HG03108 (cell line): ENCODE measurements around the gene PBX2.
A peak's percentile ranks its signal among the peaks of the same experiment; 100 is the strongest.

Source experiments
- ATAC-seq: cut with Tn5 transposase; IDR thresholded peaks from one replicate; pipeline ENCODE4 v1.9.1; 2021; ENCODE audit warnings: moderate library complexity; ENCODE audit not compliant: unreplicated experiment

PBX2 gene

DNA sequence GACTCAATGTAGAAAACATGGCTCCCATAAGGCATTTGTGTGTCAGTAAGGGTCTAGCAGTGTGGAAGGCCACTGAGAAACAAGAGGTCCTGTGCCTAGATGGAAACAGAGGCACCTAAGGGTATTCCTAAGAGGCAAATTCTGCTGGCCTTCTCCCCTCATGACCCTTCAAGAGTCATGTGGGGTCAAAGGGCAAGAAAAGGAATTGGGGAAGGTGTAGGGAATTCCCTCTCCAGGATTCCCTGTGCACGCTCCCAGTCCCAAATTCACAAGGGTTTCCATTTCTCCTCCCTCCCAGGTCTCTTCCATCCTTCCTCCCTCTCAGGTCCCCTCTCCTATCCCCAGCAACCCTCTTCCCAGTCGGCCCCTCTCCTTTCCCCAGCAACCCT lies 14.7 kb downstream of the PBX2 start:
- no peak for ATAC-seq

- ATAC-seq, result no peak
Observed at GRCh38 chr6:32174416-32174815, 15.6 kb downstream of the PBX2 start.

GRCh38 chr6:32173051-32173727 lies 16.8 kb downstream of the PBX2 start:
- ATAC-seq, result no peak

DNA sequence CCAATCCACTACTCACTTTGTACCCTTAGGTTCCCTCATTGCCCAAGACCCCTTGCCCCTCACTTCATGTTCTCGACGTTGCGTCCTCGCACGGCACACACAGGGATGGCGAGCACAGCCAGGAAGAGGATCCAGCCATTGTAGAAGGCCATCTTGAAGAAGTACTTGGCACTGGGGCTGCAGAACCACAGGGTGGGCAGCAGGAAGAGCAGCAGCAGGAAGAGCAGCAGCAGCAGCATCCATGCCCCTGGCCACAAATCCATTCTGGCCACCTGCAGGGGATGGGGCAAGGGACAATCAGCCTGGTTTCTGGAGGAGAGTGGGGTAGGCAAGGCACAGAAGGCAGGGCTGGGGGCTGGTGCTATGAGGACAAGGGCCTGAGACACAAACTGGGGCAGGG lies 18.8 kb downstream of the PBX2 start:
- ATAC-seq, result no peak

DNA sequence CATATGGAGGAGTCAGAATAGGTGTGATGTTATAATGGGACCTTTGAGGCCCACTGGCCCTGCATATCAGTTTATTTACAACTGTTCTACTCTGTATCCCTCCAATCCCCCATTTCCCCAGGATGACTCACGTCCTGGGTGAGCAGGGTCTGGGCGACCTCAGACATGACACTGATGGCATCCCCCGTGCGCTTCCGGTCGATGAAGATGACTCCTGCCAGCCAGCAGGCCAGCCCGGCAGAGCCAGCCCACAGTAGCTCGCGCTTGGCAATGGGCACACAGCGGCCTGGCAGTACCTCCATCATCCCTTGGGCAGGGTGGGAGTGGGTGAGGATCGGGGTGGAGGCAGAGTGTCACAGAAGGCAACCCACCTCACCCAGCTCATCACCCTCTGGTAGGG lies 19.7 kb downstream of the PBX2 start:
- ATAC-seq, result no peak

- no peak for ATAC-seq
Observed at GRCh38 chr6:32168807-32169591, 21.0 kb downstream of the PBX2 start.

- ATAC-seq, result no peak
Observed at GRCh38 chr6:32168350-32168749, 21.7 kb downstream of the PBX2 start.

GRCh38 chr6:32167761-32168262 lies 22.2 kb downstream of the PBX2 start:
- ATAC-seq, result no peak

DNA sequence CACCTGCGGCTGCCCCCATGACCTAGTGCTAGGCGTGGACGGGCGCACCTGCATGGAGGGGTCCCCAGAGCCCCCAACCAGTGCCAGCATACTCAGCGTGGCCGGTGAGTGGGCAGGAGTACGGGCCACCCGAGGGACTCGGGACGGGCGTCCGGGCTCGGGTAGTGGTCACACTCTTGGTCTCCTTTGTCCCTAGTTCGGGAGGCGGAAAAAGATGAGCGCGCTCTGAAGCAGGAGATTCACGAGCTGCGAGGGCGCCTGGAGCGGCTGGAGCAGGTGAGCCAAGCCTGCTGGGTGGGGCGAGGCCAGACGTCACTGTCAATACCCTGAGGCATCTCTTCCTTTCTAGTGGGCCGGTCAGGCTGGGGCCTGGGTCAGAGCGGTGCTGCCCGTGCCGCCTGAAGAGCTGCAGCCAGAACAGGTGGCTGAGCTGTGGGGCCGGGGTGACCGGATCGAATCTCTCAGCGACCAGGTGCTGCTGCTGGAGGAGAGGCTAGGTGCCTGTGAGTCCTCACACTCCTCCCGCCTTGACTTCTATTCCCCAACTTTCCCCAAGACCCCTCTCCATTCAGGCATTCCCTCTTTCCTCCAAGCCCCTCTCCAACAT lies 22.7 kb downstream of the PBX2 start:
- no peak for ATAC-seq

DNA sequence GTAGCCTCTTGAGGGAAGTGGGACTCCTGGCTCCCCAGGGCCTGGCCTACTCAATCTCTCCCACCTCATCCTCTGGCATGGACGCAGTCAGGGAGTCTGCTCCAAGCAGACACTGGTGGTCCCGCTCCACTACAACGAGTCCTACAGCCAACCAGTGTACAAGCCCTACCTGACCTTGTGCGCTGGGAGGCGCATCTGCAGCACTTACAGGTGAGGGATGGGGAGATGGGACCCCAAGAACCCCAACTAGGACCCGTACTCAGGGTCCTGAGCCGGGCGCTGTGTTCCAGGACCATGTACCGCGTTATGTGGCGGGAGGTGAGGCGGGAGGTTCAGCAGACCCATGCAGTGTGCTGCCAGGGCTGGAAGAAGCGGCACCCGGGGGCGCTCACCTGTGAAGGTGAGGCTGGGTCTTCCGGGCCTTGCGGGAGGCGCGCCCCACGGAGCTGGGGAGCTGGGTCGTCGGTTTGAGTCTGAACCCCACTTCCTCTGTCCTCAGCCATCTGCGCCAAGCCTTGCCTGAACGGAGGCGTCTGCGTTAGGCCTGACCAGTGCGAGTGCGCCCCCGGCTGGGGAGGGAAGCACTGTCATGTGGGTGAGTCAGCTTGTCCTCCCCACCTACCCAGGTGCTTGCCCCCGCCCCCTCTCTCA lies 23.5 kb downstream of the PBX2 start:
- no peak for ATAC-seq

DNA sequence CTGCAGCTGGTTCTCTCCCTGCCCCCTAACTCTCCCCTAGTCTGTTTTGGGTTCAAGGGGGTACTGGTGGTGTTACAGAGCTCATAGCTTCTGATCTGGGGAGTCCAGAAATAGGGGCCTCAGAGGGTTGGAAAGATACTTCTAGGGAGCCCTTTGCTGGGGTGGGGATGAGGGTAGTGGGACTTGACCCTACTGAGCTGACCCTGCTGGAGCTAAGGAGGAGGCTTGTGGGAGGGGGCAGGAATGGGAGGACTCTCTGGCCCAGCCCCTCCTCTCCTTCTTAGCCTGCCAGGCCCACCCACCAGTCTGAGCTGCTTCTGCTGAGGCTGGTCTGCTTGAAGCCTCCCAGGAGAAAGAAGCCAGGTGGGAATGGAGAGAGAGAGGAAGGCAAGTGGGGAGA lies 25.7 kb downstream of the PBX2 start, which contains the start of gene EGFL8:
EGFL8 (plus strand) TSS at position 301 of the 400 bp plus-strand sequence. CDS start 1,571 bp downstream, outside the sequence.
- no peak for ATAC-seq

GRCh38 chr6:32163559-32164258 lies 26.3 kb downstream of the PBX2 start:
- no peak for ATAC-seq

DNA sequence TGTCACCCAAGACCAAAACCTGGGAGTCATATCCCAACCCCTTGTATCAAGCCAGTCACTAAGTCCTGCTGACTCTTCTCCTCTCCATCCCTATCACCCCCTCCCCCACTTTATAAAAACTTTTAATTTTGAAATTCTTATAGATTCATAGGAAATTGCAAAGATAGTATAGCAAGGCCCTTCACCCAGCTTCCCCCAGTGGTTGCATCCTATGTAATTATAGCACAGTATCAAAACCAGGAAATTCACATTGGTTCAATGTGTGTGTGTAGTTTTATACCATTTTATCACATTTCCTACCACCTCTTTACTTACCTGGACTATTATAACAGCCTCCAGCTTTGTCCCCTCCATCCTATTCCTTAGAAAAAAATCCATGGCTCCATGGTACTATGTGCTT lies 31.9 kb downstream of the PBX2 start:
- ATAC-seq, result no peak

DNA sequence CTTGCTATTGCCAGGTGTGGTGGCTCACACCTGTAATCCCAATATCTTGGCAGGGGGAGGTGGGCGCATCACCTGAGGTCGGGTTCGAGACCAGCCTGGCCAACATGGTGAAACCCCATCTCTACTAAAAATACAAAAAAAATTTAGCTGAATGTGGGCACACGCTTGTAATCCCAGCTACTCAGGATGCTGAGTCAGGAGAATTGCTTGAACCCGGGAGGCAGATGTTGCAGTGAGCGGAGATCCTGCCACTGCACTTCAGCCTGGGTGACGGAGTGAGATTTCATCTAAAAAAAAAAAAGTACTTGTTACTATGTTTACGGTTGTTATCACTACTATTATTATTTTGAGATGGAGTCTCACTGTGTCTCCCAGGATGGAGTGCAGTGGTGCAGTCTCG lies 33.1 kb downstream of the PBX2 start:
- ATAC-seq, result no peak

- peak; percentile 74 for ATAC-seq
Observed at GRCh38 chr6:32154514-32155161, 35.4 kb downstream of the PBX2 start.

DNA sequence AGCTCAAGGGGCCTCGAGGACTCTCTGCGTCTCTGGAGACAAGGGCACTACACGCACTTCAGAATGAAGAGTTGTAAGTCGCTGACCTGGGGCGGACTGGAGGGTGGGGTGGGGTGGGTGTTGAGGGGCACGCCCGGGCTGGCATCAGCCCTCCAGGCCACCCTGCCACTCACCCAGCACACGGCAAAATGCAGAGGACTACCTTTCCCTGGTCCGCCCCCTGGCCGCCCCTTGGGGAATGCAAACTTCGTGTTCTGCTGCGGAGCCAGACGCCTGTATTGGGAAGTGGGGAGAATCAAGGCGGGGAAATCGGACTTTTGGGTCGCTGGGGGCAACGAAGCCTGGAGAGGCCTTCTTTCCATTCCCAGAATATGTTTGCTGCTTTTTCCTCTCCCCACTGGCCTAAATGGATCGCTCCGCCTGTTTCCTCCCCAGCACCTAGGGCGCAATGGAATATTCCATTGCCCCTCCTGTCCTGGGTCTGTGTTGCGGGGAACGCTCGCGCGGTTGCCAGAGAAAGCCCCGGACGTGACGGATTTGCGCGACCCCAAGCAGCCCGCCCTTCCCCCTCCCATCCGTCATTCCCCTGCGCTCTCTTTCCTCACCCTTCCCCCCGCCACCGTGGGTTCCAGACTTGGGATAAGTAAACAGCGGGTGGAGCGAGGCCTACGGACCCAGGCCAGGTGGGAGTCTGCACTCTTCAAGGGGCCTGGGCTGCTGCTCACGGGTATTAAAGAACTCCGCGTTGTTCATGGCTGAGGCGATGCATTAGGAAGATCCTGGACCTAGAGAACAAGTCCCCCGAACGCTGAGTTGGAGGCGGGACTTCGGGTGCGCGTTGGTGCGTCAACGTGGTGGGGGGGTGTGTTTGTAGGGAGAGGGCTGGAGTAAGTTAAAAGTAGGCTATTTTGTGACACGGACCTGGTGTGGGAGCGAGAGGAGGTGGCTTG lies 36.2 kb downstream of the PBX2 start, which contains the start of gene PPT2:
PPT2 (plus strand) TSS at position 578 of the 950 bp plus-strand sequence. CDS start 454 bp downstream, outside the sequence.
- no peak for ATAC-seq

DNA sequence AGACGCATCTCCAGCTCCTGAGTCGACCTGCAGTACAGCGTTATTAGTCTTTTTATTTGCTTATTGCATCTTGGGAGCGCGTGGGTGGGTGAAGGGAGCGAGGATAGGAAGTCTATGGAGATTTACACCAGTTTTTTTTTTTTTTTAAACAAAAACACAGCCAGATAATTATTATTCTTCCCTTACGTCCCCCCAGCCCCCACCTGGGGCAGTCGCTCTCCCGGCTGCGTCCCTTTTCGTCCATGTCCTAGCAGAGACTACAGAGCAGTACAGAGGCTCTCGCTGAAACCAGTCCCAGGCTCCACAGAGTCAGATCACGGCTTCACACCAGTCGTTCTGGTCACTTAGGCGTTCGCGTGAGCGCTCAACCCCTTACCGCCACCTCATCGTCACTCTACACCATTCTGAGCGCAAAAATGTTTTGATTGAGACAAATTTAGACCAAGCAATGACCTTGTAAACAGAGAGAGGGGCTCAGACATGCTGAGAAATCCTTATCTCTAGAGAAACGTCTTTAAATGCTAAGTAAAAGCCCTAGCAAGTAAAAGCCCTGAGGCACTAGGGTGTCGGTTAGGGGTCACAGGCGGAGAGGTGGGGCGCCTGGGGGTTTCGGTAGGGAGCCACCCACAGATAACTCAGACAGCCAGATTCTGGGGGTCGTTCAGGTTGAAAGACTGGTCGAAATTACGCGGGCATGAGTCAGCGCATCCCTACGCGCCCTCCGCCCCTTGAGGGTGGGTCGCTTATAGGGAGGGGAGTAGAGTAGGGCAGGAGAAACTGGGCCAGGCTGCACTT lies 37.0 kb downstream of the PBX2 start:
- ATAC-seq, result no peak
